Measurements from ENCODE around the gene ZNF497. TPM values are rescaled to one million over a fixed set of nuclear protein-coding genes. Genes with fewer than 3 reads are reported as not detected.

The ZNF497 gene
- total RNA-seq, 1 experiment from 2014 or later = 2.6 TPM

DNA sequence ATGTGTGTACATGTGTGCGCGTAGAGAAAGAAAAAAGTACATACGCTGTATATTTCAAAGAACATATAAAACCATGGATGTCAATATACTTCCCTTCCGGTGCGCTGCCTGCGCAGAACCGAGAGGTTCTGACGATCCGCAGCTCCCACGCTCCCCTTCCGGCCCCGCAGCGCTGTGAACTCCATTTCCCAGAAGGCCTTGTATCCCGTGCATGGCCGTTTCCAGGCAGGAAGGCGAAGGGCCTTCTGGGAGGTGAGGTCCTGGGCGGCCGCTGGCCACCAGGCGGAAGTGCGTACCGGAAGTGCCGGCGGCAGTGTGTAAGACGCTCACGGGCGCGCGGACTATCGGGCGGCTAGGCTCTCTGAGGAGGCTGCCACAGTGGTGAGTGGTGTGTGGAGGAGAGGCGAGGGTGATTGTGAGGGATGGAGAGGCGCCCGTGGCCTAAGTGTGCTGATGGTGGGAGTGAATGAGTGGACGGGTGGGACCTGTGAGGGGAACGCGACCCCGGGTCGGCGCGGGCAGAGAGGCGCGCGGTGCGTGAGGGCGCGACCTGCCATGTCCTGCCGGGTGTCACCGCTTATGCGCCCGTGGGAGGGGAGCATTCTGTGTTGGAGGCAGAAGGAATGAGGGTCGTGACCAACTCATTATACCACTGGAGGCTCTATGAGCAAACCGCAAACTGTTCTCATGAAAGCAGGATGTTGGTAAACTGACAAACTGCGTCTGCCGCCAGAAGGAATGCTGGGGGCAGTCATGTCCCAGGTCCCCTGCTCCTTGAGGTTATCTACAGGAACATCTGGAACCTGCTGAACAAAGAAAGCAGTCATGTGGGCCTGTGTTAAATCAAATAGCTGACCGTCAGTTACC is 57.3 kb downstream of the ZNF497 start, which contains the start of gene ERVK3-1:
Gene ERVK3-1, plus strand, starts transcription at position 313 of the 867 bp plus-strand sequence. CDS start 6,792 bp downstream, outside the sequence.
- ChIA-PET CTCF (interaction anchor here (0.6 kb wide), 2 partner anchors 209 to 900 kb away, joined by 4 to 6 read pairs; no protein-coding TSS in a partner anchor), POLR2A (ENCODE audit: low non-redundant PET) (no interaction called here)
- DNase-seq (ENCODE audit: low spot score) = peak; percentile 99
- Histone ChIP-seq H3K4me1 (ENCODE audit: insufficient read depth, low read length, poor library complexity, severe bottlenecking) (peaks cover 8% of the 10 kb centered on the region), H3K27ac (ENCODE audit: low read depth, low read length, poor library complexity, severe bottlenecking) (peak within 1 kb of the TSS; percentile 87), H3K36me3 (ENCODE audit: insufficient read depth, low read length, poor library complexity, severe bottlenecking) (peaks cover 38% of the 10 kb centered on the region), H3K9me3 (ENCODE audit: low read depth, low read length, poor library complexity, severe bottlenecking) (no peaks in the 10 kb centered on the region), H3K27me3 (replicated peaks; ENCODE audit: insufficient read depth, low read depth, low read length, poor library complexity) (no peaks in the 10 kb centered on the region), H3K4me3 (ENCODE audit: low read depth, low read length, poor library complexity, severe bottlenecking) (peak within 1 kb of the TSS; percentile 83)
- no TSS peak for BruUV-seq (replicated peaks)
- intact Hi-C loops (cut with micrococcal nuclease; ENCODE audit: unreplicated experiment) = loop anchor here (2.0 kb wide), 2 partner anchors 26 to 76 kb away; partner anchors contain the start of genes ZNF8 and ZNF837
- TF ChIP-seq EZH2 (IDR thresholded peaks at IDR 0.05; ENCODE audit: borderline replicate concordance, low read depth, low read length, poor library complexity, severe bottlenecking) = no peak
- TF ChIP-seq, protein P1, sequence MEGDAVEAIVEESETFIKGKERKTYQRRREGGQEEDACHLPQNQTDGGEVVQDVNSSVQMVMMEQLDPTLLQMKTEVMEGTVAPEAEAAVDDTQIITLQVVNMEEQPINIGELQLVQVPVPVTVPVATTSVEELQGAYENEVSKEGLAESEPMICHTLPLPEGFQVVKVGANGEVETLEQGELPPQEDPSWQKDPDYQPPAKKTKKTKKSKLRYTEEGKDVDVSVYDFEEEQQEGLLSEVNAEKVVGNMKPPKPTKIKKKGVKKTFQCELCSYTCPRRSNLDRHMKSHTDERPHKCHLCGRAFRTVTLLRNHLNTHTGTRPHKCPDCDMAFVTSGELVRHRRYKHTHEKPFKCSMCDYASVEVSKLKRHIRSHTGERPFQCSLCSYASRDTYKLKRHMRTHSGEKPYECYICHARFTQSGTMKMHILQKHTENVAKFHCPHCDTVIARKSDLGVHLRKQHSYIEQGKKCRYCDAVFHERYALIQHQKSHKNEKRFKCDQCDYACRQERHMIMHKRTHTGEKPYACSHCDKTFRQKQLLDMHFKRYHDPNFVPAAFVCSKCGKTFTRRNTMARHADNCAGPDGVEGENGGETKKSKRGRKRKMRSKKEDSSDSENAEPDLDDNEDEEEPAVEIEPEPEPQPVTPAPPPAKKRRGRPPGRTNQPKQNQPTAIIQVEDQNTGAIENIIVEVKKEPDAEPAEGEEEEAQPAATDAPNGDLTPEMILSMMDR (conservative IDR thresholded peaks at IDR 0.05; ENCODE audit: low read depth, low read length) = no peak

DNA sequence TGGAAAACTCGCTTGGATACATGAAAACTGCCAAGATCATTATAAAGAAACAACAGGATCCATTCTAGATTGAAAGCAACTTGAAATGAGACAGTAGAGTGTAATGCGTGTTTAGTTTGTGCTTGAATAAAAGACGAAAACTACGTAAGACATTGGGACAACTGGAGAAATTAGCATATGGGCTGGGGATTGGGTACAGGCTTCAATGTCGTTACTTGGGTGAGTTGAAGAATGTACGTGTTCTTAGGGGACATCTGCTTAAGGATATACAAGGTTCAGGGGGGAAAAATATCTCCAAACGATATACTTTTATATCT is 57.8 kb downstream of the ZNF497 start:
- BruUV-seq (replicated peaks) = no TSS peak
- intact Hi-C loops (cut with micrococcal nuclease; ENCODE audit: unreplicated experiment) = loop anchor here (2.0 kb wide), 2 partner anchors 26 to 76 kb away; partner anchors contain the start of genes ZNF8 and ZNF837
- DNase-seq (ENCODE audit: low spot score) = no peak
- CTCF ChIA-PET = interaction anchor here (0.6 kb wide), 1 partner anchor 209 kb away, joined by 4 read pairs; no protein-coding TSS in a partner anchor
- POLR2A ChIA-PET (ENCODE audit: low non-redundant PET) = interaction anchor here (0.6 kb wide), 1 partner anchor 31 kb away, joined by 3 read pairs; no protein-coding TSS in a partner anchor
- Histone ChIP-seq H3K4me3 (ENCODE audit: low read depth, low read length, poor library complexity, severe bottlenecking) (peak overlapping the region; percentile 83), H3K36me3 (ENCODE audit: insufficient read depth, low read length, poor library complexity, severe bottlenecking) (peaks cover 38% of the 10 kb centered on the region), H3K9me3 (ENCODE audit: low read depth, low read length, poor library complexity, severe bottlenecking) (no peaks in the 10 kb centered on the region), H3K4me1 (ENCODE audit: insufficient read depth, low read length, poor library complexity, severe bottlenecking) (peaks cover 8% of the 10 kb centered on the region), H3K27ac (ENCODE audit: low read depth, low read length, poor library complexity, severe bottlenecking) (peak overlapping the region; percentile 87), H3K27me3 (replicated peaks; ENCODE audit: insufficient read depth, low read depth, low read length, poor library complexity) (no peaks in the 10 kb centered on the region)
- TF ChIP-seq, protein P1 (conservative IDR thresholded peaks at IDR 0.05; ENCODE audit: low read depth, low read length) = no peak
- no peak for TF ChIP-seq EZH2 (IDR thresholded peaks at IDR 0.05; ENCODE audit: borderline replicate concordance, low read depth, low read length, poor library complexity, severe bottlenecking)

Small RNA genes lying within 50 kb of the gene (microRNA-seq; reads per million reads assigned to microRNA genes)
- gene MIR4754 = not detected
- gene MIR6806 = not detected

Other genes with a start within 250 kb of the ZNF497 start
- gene ZNF329, start 212.0 kb downstream of the ZNF497 start, total RNA-seq (2021) = 10.1 and 13.1 TPM in 2 replicates
- 25.0 and 27.4 TPM in 2 replicates for gene ZNF274, start 179.7 kb downstream of the ZNF497 start, total RNA-seq (2021)
- gene ZNF544, start 133.8 kb downstream of the ZNF497 start, total RNA-seq (2021) = 44.8 and 50.5 TPM in 2 replicates
- 11.9 and 12.5 TPM in 2 replicates for gene ZNF8, start 83.8 kb downstream of the ZNF497 start, total RNA-seq (2021)
- gene ERVK3-1, start 57.4 kb downstream of the ZNF497 start, total RNA-seq (2021) = 57.8 and 77.1 TPM in 2 replicates
- 3.2 and 4.2 TPM in 2 replicates for gene ZSCAN22, start 35.8 kb downstream of the ZNF497 start, total RNA-seq (2021)
- gene A1BG, start 9.3 kb downstream of the ZNF497 start, total RNA-seq (2021) = 15.2 and 18.2 TPM in 2 replicates
- gene ZNF837, start 18.3 kb upstream of the ZNF497 start, total RNA-seq (2021) = 1.3 and 1.8 TPM in 2 replicates
- gene RPS5, start 24.5 kb upstream of the ZNF497 start, total RNA-seq (2021) = 1,249 and 1,257 TPM in 2 replicates
- gene RNF225, start 32.9 kb upstream of the ZNF497 start, total RNA-seq (2021) = 0.60 and 0.74 TPM in 2 replicates
- gene ZNF584, start 45.9 kb upstream of the ZNF497 start, total RNA-seq (2021) = 20.9 and 21.6 TPM in 2 replicates
- 9.1 and 9.2 TPM in 2 replicates for gene ZNF132, start 77.4 kb upstream of the ZNF497 start, total RNA-seq (2021)
- 6.8 and 7.9 TPM in 2 replicates for gene ZNF324B, start 88.9 kb upstream of the ZNF497 start, total RNA-seq (2021)
- gene ZNF324, start 104.3 kb upstream of the ZNF497 start, total RNA-seq (2021) = 11.0 and 12.7 TPM in 2 replicates
- gene ZNF446, start 113.6 kb upstream of the ZNF497 start, total RNA-seq (2021) = 7.7 and 11.8 TPM in 2 replicates
- 24.1 and 24.9 TPM in 2 replicates for gene SLC27A5, start 149.2 kb upstream of the ZNF497 start, total RNA-seq (2021)
- 24.3 and 25.0 TPM in 2 replicates for gene ZBTB45, start 157.1 kb upstream of the ZNF497 start, total RNA-seq (2021)
- 985 and 1,038 TPM in 2 replicates for gene TRIM28, start 181.3 kb upstream of the ZNF497 start, total RNA-seq (2021)
- 57.6 and 69.8 TPM in 2 replicates for gene CHMP2A, start 192.4 kb upstream of the ZNF497 start, total RNA-seq (2021)
- 182 and 185 TPM in 2 replicates for gene UBE2M, start 195.9 kb upstream of the ZNF497 start, total RNA-seq (2021)
- 18.2 and 20.3 TPM in 2 replicates for gene MZF1, start 210.6 kb upstream of the ZNF497 start, total RNA-seq (2021)